ENCODE results near the gene MCUR1.
"Not testable (repeated sequence)": the region's sequence is repeated elsewhere in the genome, so short reads cannot be mapped to it uniquely, and the experiment has no call there.

The MCUR1 gene

GRCh38 chr6:13787137-13787536 is 27.2 kb downstream of the MCUR1 start:
- DNase-seq (ENCODE audit: low read depth): peak; percentile 67

GRCh38 chr6:13780162-13780561 is 34.2 kb downstream of the MCUR1 start:
- in situ Hi-C loops (cut with HindIII; ENCODE audit: low sequenced_read_pairs); H3K4me3 ChIP-seq (ENCODE audit: low read depth, low read length); DNase-seq (ENCODE audit: low read depth): not testable (repeated sequence)

More at GRCh38 chr6:13787137-13787536, 27.2 kb downstream of the MCUR1 start:
- H3K4me3 ChIP-seq (ENCODE audit: low read depth, low read length): peak overlapping the region; percentile 14
- no peak for TF ChIP-seq CTCF (IDR thresholded peaks at IDR 0.05; ENCODE audit: low read depth, low read length, missing control alignments)
- in situ Hi-C loops (cut with HindIII; ENCODE audit: low sequenced_read_pairs): no loop called here

GRCh38 chr6:13778028-13778427 is 36.3 kb downstream of the MCUR1 start:
- in situ Hi-C loops (cut with HindIII; ENCODE audit: low sequenced_read_pairs): no loop called here
- no peak for TF ChIP-seq CTCF (IDR thresholded peaks at IDR 0.05; ENCODE audit: low read depth, low read length, missing control alignments)
- DNase-seq (ENCODE audit: low read depth): no peak
- no peak overlapping the region for H3K4me3 ChIP-seq (ENCODE audit: low read depth, low read length)

GRCh38 chr6:13776602-13777001 is 37.8 kb downstream of the MCUR1 start:
- H3K4me3 ChIP-seq (ENCODE audit: low read depth, low read length): no peak overlapping the region
- in situ Hi-C loops (cut with HindIII; ENCODE audit: low sequenced_read_pairs): no loop called here
- no peak for DNase-seq (ENCODE audit: low read depth)
- TF ChIP-seq CTCF (IDR thresholded peaks at IDR 0.05; ENCODE audit: low read depth, low read length, missing control alignments): no peak

GRCh38 chr6:13775466-13775865 is 38.9 kb downstream of the MCUR1 start:
- in situ Hi-C loops (cut with HindIII; ENCODE audit: low sequenced_read_pairs); H3K4me3 ChIP-seq (ENCODE audit: low read depth, low read length): not testable (repeated sequence)

GRCh38 chr6:13772358-13773030 is 41.9 kb downstream of the MCUR1 start:
- DNase-seq (ENCODE audit: low read depth); H3K4me3 ChIP-seq (ENCODE audit: low read depth, low read length); in situ Hi-C loops (cut with HindIII; ENCODE audit: low sequenced_read_pairs): not testable (repeated sequence)

More at GRCh38 chr6:13775466-13775865, 38.9 kb downstream of the MCUR1 start:
- not testable (repeated sequence) for DNase-seq (ENCODE audit: low read depth)

- no peak for TF ChIP-seq CTCF (IDR thresholded peaks at IDR 0.05; ENCODE audit: low read depth, low read length, missing control alignments)
- in situ Hi-C loops (cut with HindIII; ENCODE audit: low sequenced_read_pairs): no loop called here
- H3K4me3 ChIP-seq (ENCODE audit: low read depth, low read length): no peak overlapping the region
- no peak for DNase-seq (ENCODE audit: low read depth)
These were observed 44.7 kb downstream of the MCUR1 start for GRCh38 chr6:13769655-13770053.

GRCh38 chr6:13769034-13769654 is 45.2 kb downstream of the MCUR1 start:
- no peak for DNase-seq (ENCODE audit: low read depth)
- in situ Hi-C loops (cut with HindIII; ENCODE audit: low sequenced_read_pairs): no loop called here
- no peak overlapping the region for H3K4me3 ChIP-seq (ENCODE audit: low read depth, low read length)
- no peak for TF ChIP-seq CTCF (IDR thresholded peaks at IDR 0.05; ENCODE audit: low read depth, low read length, missing control alignments)
